ENCODE results near the gene GPR157.

GPR157 gene

DNA sequence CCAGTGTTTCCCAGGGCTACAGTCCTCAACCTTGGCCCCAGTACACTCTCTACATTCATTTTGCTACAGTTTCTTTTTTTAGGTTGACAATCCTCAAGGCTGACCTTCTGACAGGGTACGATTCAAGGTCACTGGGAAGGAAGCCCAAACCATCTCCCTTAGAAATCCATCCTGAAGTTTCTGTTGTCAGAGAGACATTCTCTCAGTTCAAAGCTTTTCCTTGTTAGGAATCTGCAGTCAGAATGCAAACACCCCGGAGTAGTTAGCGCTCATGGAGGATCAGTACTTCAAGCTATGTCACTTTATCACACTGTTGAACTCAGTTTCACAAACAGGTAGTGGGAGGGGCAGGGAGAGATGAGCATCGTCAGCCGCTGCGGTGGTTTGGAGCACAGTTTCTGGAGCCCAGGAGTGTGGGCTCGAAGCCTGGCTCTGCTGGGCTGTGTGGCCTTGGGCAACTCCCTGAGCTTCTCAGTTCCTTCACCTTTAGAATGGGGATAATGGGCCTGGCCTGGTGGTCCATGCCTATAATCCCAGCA is 63.6 kb downstream of the GPR157 start:
- DNase-seq = no peak
- Histone ChIP-seq H3K4me3 (ENCODE audit: low read depth, low read length) (no peak overlapping the region), H3K36me3 (no peaks in the 10 kb centered on the region), H3K9me3 (ENCODE audit: severe bottlenecking) (no peaks in the 10 kb centered on the region), H3K27ac (no peak overlapping the region), H3K27me3 (ENCODE audit: insufficient read depth, low read depth, severe bottlenecking) (no peaks in the 10 kb centered on the region)
- TF ChIP-seq, protein P1, sequence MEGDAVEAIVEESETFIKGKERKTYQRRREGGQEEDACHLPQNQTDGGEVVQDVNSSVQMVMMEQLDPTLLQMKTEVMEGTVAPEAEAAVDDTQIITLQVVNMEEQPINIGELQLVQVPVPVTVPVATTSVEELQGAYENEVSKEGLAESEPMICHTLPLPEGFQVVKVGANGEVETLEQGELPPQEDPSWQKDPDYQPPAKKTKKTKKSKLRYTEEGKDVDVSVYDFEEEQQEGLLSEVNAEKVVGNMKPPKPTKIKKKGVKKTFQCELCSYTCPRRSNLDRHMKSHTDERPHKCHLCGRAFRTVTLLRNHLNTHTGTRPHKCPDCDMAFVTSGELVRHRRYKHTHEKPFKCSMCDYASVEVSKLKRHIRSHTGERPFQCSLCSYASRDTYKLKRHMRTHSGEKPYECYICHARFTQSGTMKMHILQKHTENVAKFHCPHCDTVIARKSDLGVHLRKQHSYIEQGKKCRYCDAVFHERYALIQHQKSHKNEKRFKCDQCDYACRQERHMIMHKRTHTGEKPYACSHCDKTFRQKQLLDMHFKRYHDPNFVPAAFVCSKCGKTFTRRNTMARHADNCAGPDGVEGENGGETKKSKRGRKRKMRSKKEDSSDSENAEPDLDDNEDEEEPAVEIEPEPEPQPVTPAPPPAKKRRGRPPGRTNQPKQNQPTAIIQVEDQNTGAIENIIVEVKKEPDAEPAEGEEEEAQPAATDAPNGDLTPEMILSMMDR (IDR thresholded peaks at IDR 0.05; ENCODE audit: low read depth, low read length) = no peak

DNA sequence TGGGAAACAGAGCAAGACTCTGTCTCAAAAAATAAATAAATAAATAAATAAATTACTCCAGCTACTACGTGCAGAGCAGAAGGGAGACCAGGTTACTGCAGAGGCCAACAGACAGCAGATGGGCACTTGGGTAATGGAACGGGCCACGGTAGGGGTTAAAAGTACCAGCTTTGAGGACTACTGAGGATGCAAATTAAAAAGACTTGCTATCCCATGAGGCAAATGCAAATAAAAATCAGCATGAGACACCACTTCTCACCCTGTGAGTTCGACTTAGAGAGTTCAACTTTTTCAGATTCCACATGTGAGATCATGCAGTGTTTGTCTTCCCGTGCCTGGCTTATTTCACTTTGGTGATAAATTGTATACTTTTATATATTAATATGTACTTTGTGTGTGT is 66.1 kb downstream of the GPR157 start:
- TF ChIP-seq, protein P1 (IDR thresholded peaks at IDR 0.05; ENCODE audit: low read depth, low read length) = no peak
- Histone ChIP-seq H3K27ac (no peak overlapping the region), H3K36me3 (no peaks in the 10 kb centered on the region), H3K27me3 (ENCODE audit: insufficient read depth, low read depth, severe bottlenecking) (no peaks in the 10 kb centered on the region), H3K4me3 (ENCODE audit: low read depth, low read length) (no peak overlapping the region), H3K9me3 (ENCODE audit: severe bottlenecking) (no peaks in the 10 kb centered on the region)
- DNase-seq = no peak

DNA sequence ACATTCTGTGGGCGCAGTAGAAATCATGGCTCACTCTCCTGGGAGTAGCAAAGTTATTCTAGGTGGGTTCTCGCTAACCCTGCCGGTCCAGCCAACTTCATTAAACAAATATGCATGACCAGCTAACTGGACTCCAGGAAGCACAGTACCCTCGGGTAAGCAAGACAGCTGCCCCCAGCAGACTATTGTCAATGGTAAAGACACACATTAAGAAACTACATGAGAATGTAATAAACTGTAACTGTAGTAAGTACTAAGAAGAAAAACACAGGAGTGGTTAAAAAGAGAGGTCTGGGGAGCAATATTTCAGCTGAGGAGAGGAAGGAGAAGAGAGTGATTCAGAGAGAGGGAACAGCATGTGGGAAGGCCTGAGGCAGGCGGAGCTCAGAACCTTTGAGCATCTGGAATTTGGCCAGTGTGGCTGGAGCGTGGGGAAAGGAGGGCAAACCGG is 66.9 kb downstream of the GPR157 start:
- Histone ChIP-seq H3K4me3 (ENCODE audit: low read depth, low read length) (no peak overlapping the region), H3K9me3 (ENCODE audit: severe bottlenecking) (no peaks in the 10 kb centered on the region), H3K27me3 (ENCODE audit: insufficient read depth, low read depth, severe bottlenecking) (no peaks in the 10 kb centered on the region), H3K27ac (no peak overlapping the region), H3K36me3 (no peaks in the 10 kb centered on the region)
- TF ChIP-seq, protein P1 (IDR thresholded peaks at IDR 0.05; ENCODE audit: low read depth, low read length) = no peak
- DNase-seq = no peak

DNA sequence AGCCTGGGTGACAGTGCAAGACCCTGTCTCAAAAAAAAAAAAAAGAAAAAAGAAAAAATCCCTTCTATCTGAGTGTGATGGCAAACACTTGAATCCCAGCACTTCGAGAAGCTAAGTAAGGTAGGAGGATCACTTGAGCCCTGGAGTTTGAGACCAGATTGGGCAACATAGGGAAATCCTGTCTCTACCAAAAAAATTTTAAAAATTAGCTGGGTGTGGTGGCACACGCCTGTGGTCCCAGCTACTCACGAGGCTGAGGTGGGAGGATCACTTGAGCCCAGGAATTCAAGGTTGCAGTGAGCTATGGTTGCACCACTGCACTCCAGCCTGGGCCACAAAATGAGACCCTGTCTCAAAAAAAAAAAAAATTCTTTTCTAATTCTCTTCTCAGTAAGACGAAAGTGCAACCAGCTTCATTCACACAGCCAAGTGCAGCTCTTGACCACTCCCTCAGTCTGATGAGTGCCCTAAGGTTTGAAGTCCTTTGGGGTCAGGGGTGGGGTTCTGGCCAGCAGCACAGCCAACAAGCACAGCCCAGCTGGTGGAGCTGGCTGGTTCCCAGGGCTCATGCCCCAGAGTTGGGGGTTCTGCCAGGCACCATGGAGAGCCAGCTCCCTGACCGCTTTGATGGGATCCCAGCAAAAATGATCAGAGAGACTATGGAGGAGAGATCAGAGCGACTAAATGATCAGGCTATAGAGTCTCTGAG is 67.5 kb downstream of the GPR157 start:
- TF ChIP-seq, protein P1 (IDR thresholded peaks at IDR 0.05; ENCODE audit: low read depth, low read length) = no peak
- Histone ChIP-seq H3K4me3 (ENCODE audit: low read depth, low read length) (no peak overlapping the region), H3K27ac (no peak overlapping the region), H3K36me3 (no peaks in the 10 kb centered on the region), H3K9me3 (ENCODE audit: severe bottlenecking) (no peaks in the 10 kb centered on the region), H3K27me3 (ENCODE audit: insufficient read depth, low read depth, severe bottlenecking) (no peaks in the 10 kb centered on the region)
- no peak for DNase-seq

DNA sequence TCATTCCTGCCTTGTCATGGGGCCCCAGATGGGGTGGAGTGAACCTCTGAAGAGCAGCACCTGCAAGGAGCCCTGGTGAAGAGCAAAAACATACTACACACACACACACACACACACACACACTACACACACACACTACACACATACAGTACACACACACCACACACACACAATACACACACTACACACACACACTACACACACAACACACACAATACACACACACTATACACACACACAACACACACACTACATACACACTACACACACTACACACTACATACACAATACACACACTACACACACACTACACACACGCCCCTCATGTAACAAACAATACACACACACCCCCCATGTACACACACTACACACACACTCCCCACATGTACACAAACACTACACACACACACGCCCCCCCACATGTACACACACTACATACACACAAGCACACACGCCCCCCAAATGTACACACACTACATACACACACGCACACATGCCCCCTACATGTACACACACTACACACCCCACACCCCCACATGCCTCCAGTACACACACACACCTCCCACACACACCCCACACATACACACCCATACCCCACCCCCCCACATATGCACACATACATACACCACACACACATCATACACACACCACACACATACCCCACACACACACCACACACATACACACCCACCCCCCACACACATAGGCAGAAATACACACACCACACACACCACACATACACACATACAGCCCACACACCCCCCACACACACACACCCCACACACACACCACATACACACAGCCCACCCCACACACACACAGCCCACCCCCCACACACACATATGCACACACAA is 68.8 kb downstream of the GPR157 start:
- no peak overlapping the region for H3K27ac ChIP-seq
- H3K9me3 ChIP-seq (ENCODE audit: severe bottlenecking) = no peaks in the 10 kb centered on the region
- DNase-seq = no peak
- TF ChIP-seq, protein P1 (IDR thresholded peaks at IDR 0.05; ENCODE audit: low read depth, low read length) = no peak
- H3K36me3 ChIP-seq = no peaks in the 10 kb centered on the region
- H3K27me3 ChIP-seq (ENCODE audit: insufficient read depth, low read depth, severe bottlenecking) = no peaks in the 10 kb centered on the region
- no peak overlapping the region for H3K4me3 ChIP-seq (ENCODE audit: low read depth, low read length)

Data from WERI-Rb-1 (cell line).